Mucosa of descending colon (tissue), 3 donors: ENCODE data around the gene FANCL. TPM values are rescaled to one million over a fixed set of nuclear protein-coding genes. Genes with fewer than 3 reads are reported as not detected.

Experiments used
- ATAC-seq: fragments of 200-7000 bp; cut with Tn5 transposase; one replicate; pipeline ENCODE4 v1.9.1; 2020; ENCODE audit warnings: mild to moderate bottlenecking, moderate library complexity
- DNase-seq, 3 donors: peaks; one replicate each; pipeline ENCODE4 v3.0.0-alpha.2; 2020
- H3K36me3 ChIP-seq: fragments of 200-600 bp; one replicate; pipeline ENCODE4 v1.8.0; 2021; ENCODE audit warnings: low read depth, mild to moderate bottlenecking
- H3K4me1 ChIP-seq: fragments of 200-600 bp; one replicate; pipeline ENCODE4 v1.8.0; 2021; ENCODE audit warnings: low read depth, mild to moderate bottlenecking
- H3K4me3 ChIP-seq: fragments of 200-600 bp; one replicate; pipeline ENCODE4 v1.8.0; 2021; ENCODE audit warnings: mild to moderate bottlenecking
- H3K9me3 ChIP-seq: fragments of 200-600 bp; one replicate; pipeline ENCODE4 v1.8.0; 2021; ENCODE audit warnings: mild to moderate bottlenecking
- CTCF ChIP-seq: fragments of 200-600 bp; IDR thresholded peaks from one replicate; pipeline ENCODE4 v1.8.0; 2022; ENCODE audit warnings: antibody characterized with exemption, mild to moderate bottlenecking
- intact Hi-C, 2 donors: fragments of 100-400 bp; cut with DNase I in 1 of 2; cut with micrococcal nuclease in 1 of 2; formaldehyde crosslinking; loops; one replicate each; pipeline versions ENCODE4 v1.11.0 to v1.11.1; 2022; cut with DNase I, micrococcal nuclease
- total RNA-seq, 3 donors: library from RNA; stranded (reverse); fragmentation: NEBNext Ultra II Directional in 2 of 3; extraction: Animal tissue kit (Norgen Biotek cat#: 25700) in 2 of 3; gene quantifications; one replicate each; pipeline versions ENCODE4 v1.2.1 to v1.2.4, GENCODE V29; 2021 to 2023
- donor health status: DM: no; HTN: no; CAD: no; lungs with moderate emphysema.
- donor health status: DM: no; HTN: no; CAD: no.
- donor health status: DM: no; HTN: yes; CAD: no.

FANCL gene
- total RNA-seq, 3 donors from 2014 or later = 19.5 to 33.5 (median 26.4) TPM

- no peaks in the 10 kb centered on the region for H3K9me3 ChIP-seq
These were observed 3.4 kb downstream of the FANCL start for GRCh38 chr2:58237741-58238140.

GRCh38 chr2:58235984-58236383 lies 5.1 kb downstream of the FANCL start:
- no peaks in the 10 kb centered on the region for H3K36me3 ChIP-seq
- no peak for DNase-seq
- no peak for TF ChIP-seq CTCF
- intact Hi-C loops = no loop called here
- ATAC-seq = no peak
- no peak overlapping the region for H3K4me3 ChIP-seq
- no peaks in the 10 kb centered on the region for H3K9me3 ChIP-seq
- H3K4me1 ChIP-seq = peaks cover 6% of the 10 kb centered on the region

More at GRCh38 chr2:58237741-58238140, 3.4 kb downstream of the FANCL start:
- no peak for TF ChIP-seq CTCF
- Histone ChIP-seq H3K4me3 (no peak overlapping the region), H3K36me3 (no peaks in the 10 kb centered on the region), H3K4me1 (peaks cover 6% of the 10 kb centered on the region)
- intact Hi-C loops = no loop called here
- DNase-seq (no peak), ATAC-seq (no peak)

- Histone ChIP-seq H3K4me1 (peaks cover 2% of the 10 kb centered on the region), H3K9me3 (no peaks in the 10 kb centered on the region), H3K4me3 (no peak overlapping the region), H3K36me3 (no peaks in the 10 kb centered on the region)
- intact Hi-C loops = no loop called here
- TF ChIP-seq CTCF = no peak
- DNase-seq (no peak), ATAC-seq (peak; percentile 45)
These were observed 6.0 kb downstream of the FANCL start for GRCh38 chr2:58235170-58235569.

- Histone ChIP-seq H3K9me3 (no peaks in the 10 kb centered on the region), H3K4me1 (no peaks in the 10 kb centered on the region), H3K4me3 (no peak overlapping the region), H3K36me3 (no peaks in the 10 kb centered on the region)
- intact Hi-C loops = no loop called here
- TF ChIP-seq CTCF = no peak
- DNase-seq = no peak
- ATAC-seq = no peak
These were observed 12.8 kb downstream of the FANCL start for GRCh38 chr2:58228299-58228698.

GRCh38 chr2:58227171-58227917 lies 13.8 kb downstream of the FANCL start:
- no peaks in the 10 kb centered on the region for H3K36me3 ChIP-seq
- intact Hi-C loops = no loop called here
- no peak overlapping the region for H3K4me3 ChIP-seq
- no peaks in the 10 kb centered on the region for H3K9me3 ChIP-seq
- TF ChIP-seq CTCF = no peak
- no peaks in the 10 kb centered on the region for H3K4me1 ChIP-seq
- no peak for ATAC-seq
- peak in 1 of 3 donors; percentile 20 for DNase-seq
